ENCODE results near the gene GTF2IRD1.

Gene GTF2IRD1

GRCh38 chr7:74461970-74462706 is 8.4 kb downstream of the GTF2IRD1 start:
- DNase-seq (ENCODE audit: low read depth) = no peak
- no peak for TF ChIP-seq CTCF (IDR thresholded peaks at IDR 0.05; ENCODE audit: low read depth, low read length, missing control alignments)
- H3K4me3 ChIP-seq (ENCODE audit: low read depth, low read length) = no peak overlapping the region

- H3K4me3 ChIP-seq (ENCODE audit: low read depth, low read length) = no peak overlapping the region
- no peak for TF ChIP-seq CTCF (IDR thresholded peaks at IDR 0.05; ENCODE audit: low read depth, low read length, missing control alignments)
- no peak for DNase-seq (ENCODE audit: low read depth)
Measured at GRCh38 chr7:74462707-74463100, 9.0 kb downstream of the GTF2IRD1 start.

- DNase-seq (ENCODE audit: low read depth) = no peak
- TF ChIP-seq CTCF (IDR thresholded peaks at IDR 0.05; ENCODE audit: low read depth, low read length, missing control alignments) = no peak
- H3K4me3 ChIP-seq (ENCODE audit: low read depth, low read length) = no peak overlapping the region
Measured at GRCh38 chr7:74464931-74465886, 11.5 kb downstream of the GTF2IRD1 start.

GRCh38 chr7:74466196-74466813 is 12.6 kb downstream of the GTF2IRD1 start:
- DNase-seq (ENCODE audit: low read depth) = no peak
- H3K4me3 ChIP-seq (ENCODE audit: low read depth, low read length) = no peak overlapping the region
- TF ChIP-seq CTCF (IDR thresholded peaks at IDR 0.05; ENCODE audit: low read depth, low read length, missing control alignments) = no peak

GRCh38 chr7:74467876-74468275 is 14.2 kb downstream of the GTF2IRD1 start:
- no peak for TF ChIP-seq CTCF (IDR thresholded peaks at IDR 0.05; ENCODE audit: low read depth, low read length, missing control alignments)

GRCh38 chr7:74470504-74470903 is 16.8 kb downstream of the GTF2IRD1 start:
- no peak for DNase-seq (ENCODE audit: low read depth)
- H3K4me3 ChIP-seq (ENCODE audit: low read depth, low read length) = no peak overlapping the region
- TF ChIP-seq CTCF (IDR thresholded peaks at IDR 0.05; ENCODE audit: low read depth, low read length, missing control alignments) = no peak

More at GRCh38 chr7:74467876-74468275, 14.2 kb downstream of the GTF2IRD1 start:
- no peak for DNase-seq (ENCODE audit: low read depth)
- no peak overlapping the region for H3K4me3 ChIP-seq (ENCODE audit: low read depth, low read length)

All from GM12864 (cell line).